Kidney (tissue), 14 donors: Measurements from ENCODE around the gene UBAP1L. TPM values are rescaled to one million over a fixed set of nuclear protein-coding genes. Genes with fewer than 3 reads are reported as not detected.

Source experiments
- DNase-seq, 5 donors: peaks; one replicate each; pipeline ENCODE4 v3.0.0-alpha.2; 2013 to 2020
- FAIRE-seq: peaks from 2 replicates; lab custom pipeline; 2012; peaks lifted over from hg19 to GRCh38; lab: Jason Lieb, UNC
- H3K27ac ChIP-seq, 2 donors: one replicate each; pipeline ENCODE4 v1.7.0; 2013; ENCODE audit warnings: low read depth in 2 of 2, low read length in 2 of 2, inconsistent platforms in 1 of 2
- H3K27me3 ChIP-seq: one replicate; pipeline ENCODE4 v1.7.1; 2013; ENCODE audit warnings: low read length, inconsistent platforms; ENCODE audit not compliant: control insufficient read depth, insufficient read depth
- H3K36me3 ChIP-seq, 3 donors: one replicate each; pipeline versions ENCODE4 v1.7.0 to v1.7.1; 2013; ENCODE audit warnings: low read length in 3 of 3, control low read depth in 1 of 3, inconsistent platforms in 1 of 3; ENCODE audit not compliant: insufficient read depth in 3 of 3, control insufficient read depth in 2 of 3
- H3K4me1 ChIP-seq, 3 donors: one replicate each; pipeline versions ENCODE4 v1.7.0 to v1.7.1; 2013; ENCODE audit warnings: low read length in 3 of 3, inconsistent platforms in 1 of 3, low read depth in 1 of 3; ENCODE audit not compliant: control insufficient read depth in 2 of 3, insufficient read depth in 2 of 3
- H3K4me3 ChIP-seq, 3 donors: one replicate each; pipeline versions ENCODE4 v1.7.0 to v1.8.1; 2013; ENCODE audit warnings: low read length in 3 of 3, control low read depth in 1 of 3, inconsistent platforms in 1 of 3
- H3K9ac ChIP-seq, 3 donors: one replicate each; pipeline versions ENCODE4 v1.7.0 to v1.7.1; 2013; ENCODE audit warnings: low read length in 3 of 3, control low read depth in 1 of 3, inconsistent platforms in 1 of 3
- H3K9me3 ChIP-seq, 3 donors: one replicate each; pipeline versions ENCODE4 v1.7.0 to v1.7.1; 2013; ENCODE audit warnings: low read length in 3 of 3, control low read depth in 1 of 3, inconsistent platforms in 1 of 3; ENCODE audit not compliant: control insufficient read depth in 2 of 3, insufficient read depth in 1 of 3
- intact Hi-C: fragments of 100-400 bp; cut with DNase I; formaldehyde crosslinking; loops from one replicate; pipeline ENCODE4 v1.11.1; 2022
- polyA plus RNA-seq: library from polyadenylated mRNA; stranded (reverse); fragments of 350-450 nt; fragmentation: Illumina TruSeq; extraction: RNeasy Lipid Tissue Mini Kit (QIAGEN cat#74804); gene quantifications from one replicate; pipeline ENCODE4 v1.2.3, GENCODE V29; 2014; ENCODE audit warnings: low read depth, low replicate concordance; ENCODE audit not compliant: insufficient read depth
- total RNA-seq: library from RNA; stranded (reverse); fragmentation: NEBNext Ultra II Directional; extraction: Animal tissue kit (Norgen Biotek cat#: 25700); gene quantifications from one replicate; pipeline ENCODE4 v1.2.1, GENCODE V29; 2021
- TF ChIP-seq, protein P1 (sequence below): IDR thresholded peaks from 3 replicates; pipeline ENCODE4 v1.5.1; 2012; ENCODE audit warnings: mild to moderate bottlenecking, moderate library complexity, borderline replicate concordance; ENCODE audit not compliant: insufficient read depth; ENCODE audit errors: extremely low read depth
- donor health status: control.
- donor health status: control.
- donor health status: control.
- donor health status: control.
- donor health status: control.
- donor health status: DM: yes; HTN: yes; CAD: no.
- donor health status: Normal renal cell carcinoma (clear cell type).

UBAP1L gene
- total and polyA plus RNA-seq, 2 donors from 2014 or later = 2.1 to 5.4 TPM

DNA sequence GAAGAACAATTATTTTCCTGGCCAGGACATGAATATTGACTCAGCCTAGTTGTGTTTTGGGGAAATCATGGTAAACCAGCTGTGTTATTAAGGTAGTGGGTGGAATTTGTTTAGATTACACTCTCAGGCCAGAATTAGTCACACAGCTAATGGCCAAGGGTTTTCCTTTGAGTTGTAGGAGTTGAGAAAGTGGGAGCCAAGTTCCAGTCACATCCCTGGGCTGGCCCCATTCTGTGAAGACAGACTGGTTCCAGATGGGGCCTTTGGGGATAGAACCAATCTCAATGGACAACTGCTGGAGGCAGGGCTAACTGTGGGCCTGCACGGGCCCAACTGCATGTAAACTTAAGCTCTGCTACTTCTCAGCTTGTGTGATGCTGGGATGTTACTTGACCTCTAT, 45.8 kb downstream of the UBAP1L start:
- Histone ChIP-seq H3K9ac (no peak overlapping the region), H3K9me3 (no peaks in the 10 kb centered on the region), H3K27ac (peak overlapping the region in 1 of 2 donors; percentile 5), H3K27me3 (no peaks in the 10 kb centered on the region), H3K4me3 (no peak overlapping the region), H3K36me3 (no peaks in the 10 kb centered on the region), H3K4me1 (peaks cover 0 to 7% (median 3%) of the 10 kb centered on the region in 3 donors)
- DNase-seq (no peak), FAIRE-seq (no peak)
- TF ChIP-seq, protein P1, sequence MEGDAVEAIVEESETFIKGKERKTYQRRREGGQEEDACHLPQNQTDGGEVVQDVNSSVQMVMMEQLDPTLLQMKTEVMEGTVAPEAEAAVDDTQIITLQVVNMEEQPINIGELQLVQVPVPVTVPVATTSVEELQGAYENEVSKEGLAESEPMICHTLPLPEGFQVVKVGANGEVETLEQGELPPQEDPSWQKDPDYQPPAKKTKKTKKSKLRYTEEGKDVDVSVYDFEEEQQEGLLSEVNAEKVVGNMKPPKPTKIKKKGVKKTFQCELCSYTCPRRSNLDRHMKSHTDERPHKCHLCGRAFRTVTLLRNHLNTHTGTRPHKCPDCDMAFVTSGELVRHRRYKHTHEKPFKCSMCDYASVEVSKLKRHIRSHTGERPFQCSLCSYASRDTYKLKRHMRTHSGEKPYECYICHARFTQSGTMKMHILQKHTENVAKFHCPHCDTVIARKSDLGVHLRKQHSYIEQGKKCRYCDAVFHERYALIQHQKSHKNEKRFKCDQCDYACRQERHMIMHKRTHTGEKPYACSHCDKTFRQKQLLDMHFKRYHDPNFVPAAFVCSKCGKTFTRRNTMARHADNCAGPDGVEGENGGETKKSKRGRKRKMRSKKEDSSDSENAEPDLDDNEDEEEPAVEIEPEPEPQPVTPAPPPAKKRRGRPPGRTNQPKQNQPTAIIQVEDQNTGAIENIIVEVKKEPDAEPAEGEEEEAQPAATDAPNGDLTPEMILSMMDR = no peak
- intact Hi-C loops = no loop called here

DNA sequence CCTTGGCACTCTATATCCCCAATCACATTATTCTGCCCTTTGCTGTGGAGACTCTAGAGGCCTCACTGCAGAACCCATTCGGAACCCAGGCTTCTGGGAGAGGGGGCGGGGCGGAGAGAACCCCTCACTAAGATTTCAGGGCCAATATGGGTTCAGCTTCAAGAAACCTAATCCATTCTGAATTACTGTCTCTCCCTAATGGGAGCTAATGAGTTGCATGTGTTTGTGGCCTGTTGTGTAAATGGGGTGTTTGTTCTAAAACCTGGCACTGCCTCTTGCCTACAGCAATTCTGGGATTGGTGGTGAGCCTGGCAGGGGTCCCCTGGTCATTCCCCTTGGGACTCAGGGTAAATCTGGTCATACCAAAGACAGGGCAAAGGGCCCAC, 46.6 kb downstream of the UBAP1L start:
- FAIRE-seq (no peak), DNase-seq (no peak)
- no peaks in the 10 kb centered on the region for H3K9me3 ChIP-seq
- H3K36me3 ChIP-seq = no peaks in the 10 kb centered on the region
- intact Hi-C loops = no loop called here
- H3K9ac ChIP-seq = no peak overlapping the region
- TF ChIP-seq, protein P1 = no peak
- peaks cover 0 to 7% (median 3%) of the 10 kb centered on the region in 3 donors for H3K4me1 ChIP-seq
- peak overlapping the region in 1 of 3 donors; percentile 21 for H3K4me3 ChIP-seq
- no peak overlapping the region for H3K27ac ChIP-seq
- H3K27me3 ChIP-seq = no peaks in the 10 kb centered on the region

DNA sequence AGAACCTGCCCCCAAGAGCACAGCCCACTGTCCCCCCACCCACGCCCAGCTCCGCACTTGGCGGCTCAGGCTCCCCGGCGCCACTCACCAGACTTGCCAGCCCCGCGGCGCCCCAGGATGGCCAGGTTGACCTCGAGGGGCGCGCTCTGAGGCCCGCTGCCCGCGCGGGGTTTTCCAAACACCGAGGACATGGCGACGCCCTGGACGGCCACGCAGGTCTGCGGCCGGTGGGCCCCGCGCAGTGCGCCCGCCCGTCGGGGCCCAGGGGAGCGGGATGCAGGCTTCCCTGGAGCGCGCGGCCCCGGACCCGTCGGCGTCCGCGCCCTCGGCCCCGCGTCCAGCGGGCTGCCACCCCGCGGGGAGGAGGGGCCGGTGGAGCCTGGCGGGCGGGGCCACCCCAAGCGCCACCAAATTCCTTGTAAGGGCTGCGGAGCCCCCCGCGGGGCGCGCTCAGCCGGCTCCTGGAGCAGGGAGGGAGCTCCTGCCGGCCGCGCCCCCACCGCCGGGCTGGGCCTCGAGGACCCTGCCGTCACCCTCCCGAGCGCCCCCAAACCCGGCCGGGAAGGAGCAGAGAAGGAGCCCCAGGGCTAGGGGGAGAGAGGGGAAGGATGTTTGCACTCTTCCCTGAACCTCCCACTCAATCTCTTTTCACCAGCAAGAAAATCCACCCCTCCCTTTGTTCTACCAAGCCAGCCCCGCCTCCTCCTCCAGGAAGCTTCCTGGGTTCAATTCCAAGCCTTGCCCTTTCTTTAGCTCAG, 47.2 kb downstream of the UBAP1L start, which contains the start of gene RASL12:
TSS of gene RASL12 (minus strand) at position 347 of the 758 bp plus-strand sequence. CDS start at position 191, 156 bp downstream.
- H3K9ac ChIP-seq = peak within 1 kb of the TSS in 1 of 3 donors; percentile 12
- DNase-seq (peak in 2 of 5 donors; percentile 57 to 79), FAIRE-seq (no peak)
- intact Hi-C loops = no loop called here
- peak within 1 kb of the TSS; percentile 17 to 44 (median 33) for H3K4me3 ChIP-seq
- no peaks in the 10 kb centered on the region for H3K9me3 ChIP-seq
- H3K4me1 ChIP-seq = peaks cover 0 to 7% (median 3%) of the 10 kb centered on the region in 3 donors
- peak within 1 kb of the TSS in 1 of 2 donors; percentile 67 for H3K27ac ChIP-seq
- TF ChIP-seq, protein P1 = no peak
- H3K27me3 ChIP-seq = no peaks in the 10 kb centered on the region
- no peaks in the 10 kb centered on the region for H3K36me3 ChIP-seq
